Stomach (tissue), 9 donors: ENCODE results near the gene POLD4. TPM values are rescaled to one million over a fixed set of nuclear protein-coding genes. Genes with fewer than 3 reads are reported as not detected.

Source experiments
- DNase-seq, 2 donors: peaks; one replicate each; pipeline versions ENCODE4 v3.0.0 to v3.0.0-alpha.2; 2013 to 2019
- H3K27ac ChIP-seq, 5 donors: fragments of 200-600 bp in 4 of 5; sonication (generic) in 4 of 5; one replicate each; pipeline ENCODE4 v1.5.1; 2013 to 2019; ENCODE audit warnings: mild to moderate bottlenecking in 1 of 5, moderate library complexity in 1 of 5
- H3K27me3 ChIP-seq, 3 donors: fragments of 200-600 bp; sonication (generic); one replicate each; pipeline ENCODE4 v1.5.1; 2017 to 2019; ENCODE audit warnings: mixed run types in 1 of 3
- H3K36me3 ChIP-seq, 4 donors: fragments of 200-600 bp; sonication (generic); 1 replicate in 3 of 4; 2 replicates in 1 of 4; pipeline ENCODE4 v1.5.1; 2016 to 2019
- H3K4me1 ChIP-seq, 4 donors: fragments of 200-600 bp; sonication (generic); one replicate each; pipeline ENCODE4 v1.5.1; 2016 to 2019
- H3K4me3 ChIP-seq, 4 donors: fragments of 200-600 bp; sonication (generic) in 3 of 4; one replicate each; pipeline ENCODE4 v1.5.1; 2016 to 2019; ENCODE audit warnings: mild to moderate bottlenecking in 1 of 4
- H3K9me3 ChIP-seq, 4 donors: fragments of 200-600 bp; sonication (generic); one replicate each; pipeline ENCODE4 v1.5.1; 2016 to 2019
- CTCF ChIP-seq, 7 experiments: fragments of 450-650 bp in 4 of 7; fragments of 200-600 bp in 3 of 7; sonication (generic) in 3 of 7; IDR thresholded peaks; one replicate each; pipeline ENCODE4 v1.5.1; 2016 to 2019; ENCODE audit warnings: antibody characterized with exemption in 7 of 7, control low read depth in 2 of 7, mild to moderate bottlenecking in 1 of 7
- EP300 ChIP-seq: sonication (generic); formaldehyde crosslinking; IDR thresholded peaks from one replicate; pipeline ENCODE4 v1.6.1; 2017; ENCODE audit warnings: antibody characterized with exemption
- POLR2A ChIP-seq, 4 donors: fragments of 450-650 bp; IDR thresholded peaks; one replicate each; pipeline ENCODE4 v1.6.1; 2016; ENCODE audit warnings: antibody characterized with exemption in 4 of 4, control low read depth in 2 of 4, mild to moderate bottlenecking in 1 of 4, moderate library complexity in 1 of 4
- POLR2AphosphoS5 ChIP-seq, 3 donors: sonication (generic); formaldehyde crosslinking; IDR thresholded peaks; one replicate each; pipeline ENCODE4 v1.6.1; 2016; ENCODE audit warnings: antibody characterized with exemption in 3 of 3
- WGBS, 5 donors: extraction: QIAGEN DNeasy Blood & Tissue Kit in 3 of 5; methylation state at CpG; one replicate each; pipeline versions ENCODE4 v1.1.5 to v1.1.7; 2013 to 2018; 5-methylcytosine and 5-hydroxymethylcytosine counted together
- intact Hi-C: fragments of 100-400 bp; cut with DNase I; formaldehyde crosslinking; loops from one replicate; pipeline ENCODE4 v1.15.1; 2023; ENCODE audit warnings: low total_unique reads
- polyA plus RNA-seq, 3 donors: library from polyadenylated mRNA; stranded (reverse); fragments of 200-250 nt; gene quantifications; one replicate each; pipeline ENCODE4 v1.2.3, GENCODE V29; 2013
- total RNA-seq, 5 donors: library from RNA; depleted of rRNA; stranded (reverse); fragments of >200 nt; gene quantifications; one replicate each; pipeline versions ENCODE4 v1.1.0 to v1.2.3, GENCODE V29; 2014 to 2016
- donor health status: healthy with polysubstance abuse.
- donor health status: Bipolar disorder and iron deficiency.
- donor health status: healthy.

Gene POLD4
- total and polyA plus RNA-seq, 8 donors: 13.8 to 316 (median 109) TPM

DNA sequence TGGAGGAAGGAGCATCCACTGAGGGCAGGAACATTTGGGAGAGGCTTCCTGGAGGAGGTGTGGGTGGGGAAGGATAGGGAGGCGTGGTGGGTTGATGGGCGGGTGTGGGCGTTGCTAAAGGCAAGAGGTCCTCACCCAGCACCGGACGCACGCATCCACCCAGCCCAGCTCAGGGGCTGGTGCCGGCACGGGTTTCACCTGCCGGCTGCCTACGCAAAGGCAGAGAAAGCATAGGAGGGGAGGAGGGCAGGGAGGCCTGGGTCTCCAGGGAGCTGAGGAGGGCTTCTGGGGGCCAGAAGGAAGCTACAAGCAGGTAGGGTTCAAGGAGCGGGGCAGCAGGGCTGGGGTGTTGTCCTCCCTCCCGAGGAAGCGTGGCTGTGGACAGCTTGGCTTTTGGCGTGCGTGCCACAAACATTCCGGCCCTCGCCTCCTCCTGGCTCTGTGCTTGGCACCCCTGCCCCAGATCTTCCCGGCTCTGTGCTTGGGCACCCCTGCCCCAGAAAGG lies 42.2 kb downstream of the POLD4 start:
- H3K27ac ChIP-seq: peak overlapping the region in 2 of 5 donors; percentile 71 to 84
- intact Hi-C loops: loop anchor here (5.0 kb wide), 1 partner anchor 49 kb away; no protein-coding TSS in a partner anchor
- TF ChIP-seq CTCF (IDR thresholded peaks at IDR 0.05) (no peak), EP300 (no peak), POLR2AphosphoS5 (IDR thresholded peaks at IDR 0.05) (no peak), POLR2A (IDR thresholded peaks at IDR 0.05) (no peak)
- no peak overlapping the region for H3K4me3 ChIP-seq
- H3K27me3 ChIP-seq: no peaks in the 10 kb centered on the region
- peak in 1 of 2 donors; percentile 22 for DNase-seq
- WGBS, 5 donors: 83 to 90% (median 89%) methylated on average over 17 to 18 of the region's 18 CpGs
- peaks cover 15 to 25% (median 18%) of the 10 kb centered on the region in 4 donors for H3K4me1 ChIP-seq
- H3K9me3 ChIP-seq: no peaks in the 10 kb centered on the region
- H3K36me3 ChIP-seq: peaks cover 26 to 61% (median 54%) of the 10 kb centered on the region in 4 donors

DNA sequence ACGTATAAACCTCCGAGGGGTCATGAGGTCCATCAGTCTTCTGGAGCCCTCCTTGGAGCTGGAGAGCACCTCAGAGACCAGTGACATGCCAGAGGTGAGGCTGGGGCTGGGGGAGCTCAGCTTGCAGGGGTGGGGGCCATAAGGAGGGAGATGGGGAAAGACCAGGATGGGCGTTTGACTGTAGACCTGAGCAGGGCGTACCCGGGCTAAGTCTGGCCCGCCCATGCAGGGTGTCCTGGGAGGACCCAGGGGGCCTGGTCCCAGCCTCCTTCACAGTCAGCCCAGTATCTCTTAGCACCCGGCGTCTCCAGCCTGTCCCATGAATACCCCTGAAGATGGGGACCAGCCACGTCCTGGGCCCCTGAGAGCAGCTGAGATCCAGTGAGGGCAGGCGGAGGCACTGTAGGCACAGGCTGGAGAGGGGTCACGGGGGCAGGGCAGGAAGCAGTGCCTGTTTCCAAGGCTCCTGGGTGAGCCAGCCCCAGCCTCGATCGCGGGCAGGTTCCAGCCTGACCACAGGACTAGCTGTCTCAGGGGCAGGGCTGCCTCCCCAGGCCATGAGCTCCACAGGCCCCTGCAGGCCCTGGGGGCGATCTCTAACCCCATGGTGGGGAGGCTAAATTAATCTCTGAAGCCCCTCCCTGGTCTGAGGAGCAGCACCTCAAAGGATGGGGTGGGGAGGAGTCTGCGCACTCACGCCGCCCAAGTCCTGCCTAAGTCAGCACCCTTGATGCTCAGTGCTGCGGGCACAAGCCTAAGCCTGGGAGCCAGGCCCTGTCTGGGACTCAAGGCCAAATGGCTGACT lies 42.9 kb downstream of the POLD4 start:
- H3K36me3 ChIP-seq: peaks cover 26 to 61% (median 54%) of the 10 kb centered on the region in 4 donors
- 85 to 92% (median 86%) methylated on average over 9 to 19 of the region's 19 CpGs for WGBS, 5 donors
- DNase-seq: peak in 1 of 2 donors; percentile 23

GRCh38 chr11:67309661-67310061 lies 43.7 kb downstream of the POLD4 start:
- Histone ChIP-seq H3K9me3 (no peaks in the 10 kb centered on the region), H3K27me3 (no peaks in the 10 kb centered on the region), H3K4me1 (peaks cover 17 to 31% (median 27%) of the 10 kb centered on the region in 4 donors), H3K36me3 (peaks cover 26 to 61% (median 54%) of the 10 kb centered on the region in 4 donors), H3K4me3 (no peak overlapping the region), H3K27ac (no peak overlapping the region)
- TF ChIP-seq POLR2AphosphoS5 (IDR thresholded peaks at IDR 0.05) (no peak), POLR2A (IDR thresholded peaks at IDR 0.05) (no peak)
- 74 to 91% (median 88%) methylated on average over 7 to 14 of the region's 14 CpGs for WGBS, 5 donors
- intact Hi-C loops: loop anchor here (5.0 kb wide), 1 partner anchor 47 kb away; no protein-coding TSS in a partner anchor
- DNase-seq: peak in 1 of 2 donors; percentile 24

More for the DNA sequence above, 42.9 kb downstream of the POLD4 start:
- Histone ChIP-seq H3K4me1 (peaks cover 15 to 25% (median 20%) of the 10 kb centered on the region in 4 donors), H3K4me3 (no peak overlapping the region), H3K9me3 (no peaks in the 10 kb centered on the region), H3K27me3 (no peaks in the 10 kb centered on the region), H3K27ac (no peak overlapping the region)
- intact Hi-C loops: loop anchor here (5.0 kb wide), 1 partner anchor 48 kb away; no protein-coding TSS in a partner anchor
- TF ChIP-seq POLR2A (IDR thresholded peaks at IDR 0.05) (no peak), CTCF (IDR thresholded peaks at IDR 0.05) (no peak), EP300 (no peak)

DNA sequence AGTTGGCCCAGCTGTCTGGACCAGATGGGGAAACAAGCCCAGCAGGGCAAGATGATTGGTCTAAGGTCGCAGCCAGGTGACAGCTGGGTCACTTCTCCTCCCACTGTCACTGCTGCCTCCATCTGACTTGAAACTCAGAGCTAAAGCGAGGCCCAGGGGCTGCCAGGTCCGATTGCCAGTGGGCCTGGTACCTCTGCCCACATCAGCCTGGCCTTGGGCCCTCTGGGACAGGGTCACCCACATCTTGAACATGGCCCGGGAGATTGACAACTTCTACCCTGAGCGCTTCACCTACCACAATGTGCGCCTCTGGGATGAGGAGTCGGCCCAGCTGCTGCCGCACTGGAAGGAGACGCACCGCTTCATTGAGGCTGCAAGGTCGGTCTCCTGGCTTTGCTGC lies 44.2 kb downstream of the POLD4 start:
- WGBS, 5 donors: 90 to 97% (median 94%) methylated on average over 10 to 11 of the region's 11 CpGs
- peaks cover 22 to 36% (median 30%) of the 10 kb centered on the region in 4 donors for H3K4me1 ChIP-seq
- H3K27me3 ChIP-seq: no peaks in the 10 kb centered on the region
- TF ChIP-seq POLR2AphosphoS5 (IDR thresholded peaks at IDR 0.05) (no peak), CTCF (IDR thresholded peaks at IDR 0.05) (no peak), POLR2A (IDR thresholded peaks at IDR 0.05) (no peak), EP300 (no peak)
- no peak overlapping the region for H3K27ac ChIP-seq
- no peak for DNase-seq
- no peak overlapping the region for H3K4me3 ChIP-seq
- intact Hi-C loops: no loop called here
- peaks cover 26 to 61% (median 54%) of the 10 kb centered on the region in 4 donors for H3K36me3 ChIP-seq
- no peaks in the 10 kb centered on the region for H3K9me3 ChIP-seq
